OCI-LY3 (cell line): ENCODE measurements around the gene ACYP2.

Source experiments
- H2AFZ ChIP-seq: fragments of 200-600, 300-600 bp; shearing (Covaris generic); 2 replicates; pipeline ENCODE4 v1.6.0; 2014; ENCODE audit warnings: antibody characterized with exemption, low read depth, low read length
- H3K27ac ChIP-seq: fragments of 200-600, 300-600 bp; sonication (generic); 2 replicates; pipeline ENCODE4 v1.5.1; 2014; ENCODE audit warnings: mild to moderate bottlenecking, low read length, moderate library complexity, mixed read lengths
- H3K27me3 ChIP-seq: fragments of 200-600, 300-600 bp; sonication (generic); 2 replicates; pipeline ENCODE4 v1.6.1; 2014; ENCODE audit warnings: low read depth, low read length, mixed read lengths
- H3K36me3 ChIP-seq: fragments of 200-600, 300-600 bp; sonication (generic); replicated peaks from 2 replicates; pipeline ENCODE3; 2014; ENCODE audit warnings: low read depth, low read length, mixed read lengths
- H3K4me1 ChIP-seq: fragments of 300-600, 200-600 bp; sonication (generic); 2 replicates; pipeline ENCODE4 v1.6.1; 2014; ENCODE audit warnings: low read length, mixed read lengths
- H3K4me2 ChIP-seq: fragments of 200-600, 300-600 bp; sonication (generic); 2 replicates; pipeline ENCODE4 v1.6.1; 2014; ENCODE audit warnings: low read length, mixed read lengths
- H3K4me3 ChIP-seq: fragments of 300-600, 200-600 bp; sonication (generic); 2 replicates; pipeline ENCODE4 v1.5.1; 2014; ENCODE audit warnings: antibody characterized with exemption, mild to moderate bottlenecking, low read length, moderate library complexity
- H3K79me2 ChIP-seq: fragments of 300-600, 200-600 bp; shearing (Covaris generic); 2 replicates; pipeline ENCODE4 v1.6.1; 2014; ENCODE audit warnings: mild to moderate bottlenecking, low read length, mixed read lengths
- H3K9ac ChIP-seq: fragments of 300-600, 200-600 bp; shearing (Covaris generic); 2 replicates; pipeline ENCODE4 v1.6.0; 2014; ENCODE audit warnings: mild to moderate bottlenecking, low read length, moderate library complexity
- H3K9me3 ChIP-seq: fragments of 200-600, 300-600 bp; shearing (Covaris generic); 2 replicates; pipeline ENCODE4 v1.6.1; 2014; ENCODE audit warnings: low read length, mixed read lengths; ENCODE audit not compliant: insufficient read depth
- H4K20me1 ChIP-seq: fragments of 200-600, 300-600 bp; sonication (generic); 2 replicates; pipeline ENCODE4 v1.6.1; 2016; ENCODE audit warnings: low read length, mixed read lengths; ENCODE audit not compliant: insufficient read depth
- EZH2phosphoT487 ChIP-seq: fragments of 200-600 bp; shearing (Covaris generic); IDR thresholded peaks from 2 replicates; pipeline ENCODE4 v1.6.1; 2018; ENCODE audit warnings: antibody characterized with exemption, mixed run types, low read depth
- TF ChIP-seq, protein P1 (sequence below): fragments of 200-600, 300-600 bp; sonication (generic); IDR thresholded peaks from 2 replicates; pipeline ENCODE4 v1.5.1; 2014; ENCODE audit warnings: antibody characterized with exemption, low read length, low read depth

The ACYP2 gene

DNA sequence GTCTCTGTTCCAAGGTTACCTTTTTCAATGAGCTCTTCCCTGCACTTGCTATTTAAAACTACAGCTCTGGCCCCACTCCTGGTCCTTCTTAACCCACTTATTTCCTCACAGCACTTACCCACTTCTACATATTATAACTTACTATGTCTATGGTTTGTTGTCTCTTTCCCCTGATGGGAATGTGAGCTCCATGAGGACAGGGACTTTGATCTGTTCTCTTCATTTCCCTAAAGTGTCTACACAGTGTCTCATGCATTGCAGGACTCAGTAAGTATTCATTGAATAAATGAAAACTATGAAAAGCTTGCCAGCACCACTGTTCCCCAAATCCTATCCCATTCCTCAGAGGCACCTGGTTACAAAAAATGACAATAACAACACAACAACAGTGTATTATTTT lies 18.3 kb upstream of the ACYP2 start:
- 0 out of 2 replicates have a peak overlapping the region, but pooled peaks have one; percentile 8 for H3K27ac ChIP-seq
- H3K4me2 ChIP-seq: no peak overlapping the region
- TF ChIP-seq EZH2phosphoT487: no peak
- TF ChIP-seq, protein P1, sequence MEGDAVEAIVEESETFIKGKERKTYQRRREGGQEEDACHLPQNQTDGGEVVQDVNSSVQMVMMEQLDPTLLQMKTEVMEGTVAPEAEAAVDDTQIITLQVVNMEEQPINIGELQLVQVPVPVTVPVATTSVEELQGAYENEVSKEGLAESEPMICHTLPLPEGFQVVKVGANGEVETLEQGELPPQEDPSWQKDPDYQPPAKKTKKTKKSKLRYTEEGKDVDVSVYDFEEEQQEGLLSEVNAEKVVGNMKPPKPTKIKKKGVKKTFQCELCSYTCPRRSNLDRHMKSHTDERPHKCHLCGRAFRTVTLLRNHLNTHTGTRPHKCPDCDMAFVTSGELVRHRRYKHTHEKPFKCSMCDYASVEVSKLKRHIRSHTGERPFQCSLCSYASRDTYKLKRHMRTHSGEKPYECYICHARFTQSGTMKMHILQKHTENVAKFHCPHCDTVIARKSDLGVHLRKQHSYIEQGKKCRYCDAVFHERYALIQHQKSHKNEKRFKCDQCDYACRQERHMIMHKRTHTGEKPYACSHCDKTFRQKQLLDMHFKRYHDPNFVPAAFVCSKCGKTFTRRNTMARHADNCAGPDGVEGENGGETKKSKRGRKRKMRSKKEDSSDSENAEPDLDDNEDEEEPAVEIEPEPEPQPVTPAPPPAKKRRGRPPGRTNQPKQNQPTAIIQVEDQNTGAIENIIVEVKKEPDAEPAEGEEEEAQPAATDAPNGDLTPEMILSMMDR: no peak
- no peak overlapping the region for H2AFZ ChIP-seq
- no peaks in the 10 kb centered on the region for H4K20me1 ChIP-seq
- no peaks in the 10 kb centered on the region for H3K27me3 ChIP-seq
- H3K79me2 ChIP-seq: no peaks in the 10 kb centered on the region
- peaks cover 66% of the 10 kb centered on the region for H3K4me1 ChIP-seq
- H3K36me3 ChIP-seq: peaks cover 3% of the 10 kb centered on the region
- H3K9ac ChIP-seq: no peak overlapping the region
- no peak overlapping the region for H3K4me3 ChIP-seq
- H3K9me3 ChIP-seq: peaks cover 22% of the 10 kb centered on the region

DNA sequence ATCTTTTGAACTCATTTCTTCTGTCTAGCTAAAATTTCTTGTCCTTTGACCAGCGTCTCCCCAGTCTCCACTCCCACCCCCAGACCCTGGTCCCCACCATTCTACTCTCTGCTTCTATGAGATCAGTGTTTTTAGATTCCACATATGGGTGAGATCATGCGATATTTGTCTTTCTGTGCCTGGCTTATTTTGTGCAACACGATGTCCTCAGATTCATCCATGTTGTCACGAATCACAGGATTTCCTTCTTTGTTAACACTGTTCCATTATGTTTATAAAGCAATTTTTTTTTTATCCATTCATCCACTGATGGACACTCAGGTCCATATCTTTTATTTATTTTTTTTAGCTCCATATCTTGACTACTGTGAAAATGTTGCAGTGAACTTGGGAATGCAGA lies 16.0 kb upstream of the ACYP2 start:
- Histone ChIP-seq H3K9me3 (peaks cover 19% of the 10 kb centered on the region), H3K9ac (no peak overlapping the region), H3K4me3 (peak overlapping the region; percentile 17), H3K27me3 (no peaks in the 10 kb centered on the region), H3K4me1 (peaks cover 67% of the 10 kb centered on the region), H2AFZ (no peak overlapping the region), H3K36me3 (no peaks in the 10 kb centered on the region), H3K27ac (peak overlapping the region; percentile 77), H3K79me2 (no peaks in the 10 kb centered on the region), H4K20me1 (no peaks in the 10 kb centered on the region), H3K4me2 (peak overlapping the region; percentile 51)
- no peak for TF ChIP-seq EZH2phosphoT487
- TF ChIP-seq, protein P1: no peak

DNA sequence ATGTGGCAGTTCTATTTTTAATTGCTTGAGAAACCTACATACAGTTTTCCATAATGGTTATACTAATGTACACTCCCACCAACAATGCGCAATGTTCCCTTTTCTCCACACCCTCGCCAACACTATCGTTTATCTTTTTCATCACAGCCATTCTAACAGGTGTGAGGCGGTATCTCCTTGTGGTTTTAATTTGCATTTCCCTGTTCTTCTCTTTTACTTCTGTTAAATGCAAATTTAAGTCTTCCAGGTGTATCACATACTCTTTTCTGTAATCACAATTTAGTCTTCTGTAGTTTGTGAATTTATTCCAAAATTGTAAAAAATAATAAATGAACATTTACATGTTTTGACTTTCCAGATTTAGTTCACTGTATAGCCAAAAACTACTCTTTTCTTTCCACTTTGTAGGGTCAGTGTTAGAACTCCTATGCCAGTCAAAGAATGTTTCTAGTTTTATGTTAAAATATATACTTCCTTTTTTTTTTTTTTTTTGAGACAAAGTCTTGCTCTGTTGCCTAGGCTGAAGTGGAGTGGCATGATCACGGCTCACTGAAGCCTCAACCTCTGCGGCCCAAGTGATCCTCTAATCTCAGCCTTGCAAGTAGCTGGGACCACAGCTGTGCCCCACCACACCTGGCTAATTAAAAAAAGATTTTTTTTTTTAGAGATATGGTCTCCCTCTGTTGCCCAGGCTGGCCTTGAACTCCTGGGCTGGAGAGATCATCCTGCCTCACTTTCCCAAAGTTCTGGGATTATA lies 15.4 kb upstream of the ACYP2 start:
- peak overlapping the region; percentile 17 for H3K4me3 ChIP-seq
- H3K27me3 ChIP-seq: no peaks in the 10 kb centered on the region
- peaks cover 67% of the 10 kb centered on the region for H3K4me1 ChIP-seq
- no peaks in the 10 kb centered on the region for H3K79me2 ChIP-seq
- peak overlapping the region; percentile 51 for H3K4me2 ChIP-seq
- peak overlapping the region; percentile 36; the same call in 1 of the 2 replicates for H3K9ac ChIP-seq
- peaks cover 19% of the 10 kb centered on the region for H3K9me3 ChIP-seq
- no peak overlapping the region for H2AFZ ChIP-seq
- no peak for TF ChIP-seq EZH2phosphoT487
- TF ChIP-seq, protein P1: no peak
- H3K36me3 ChIP-seq: no peaks in the 10 kb centered on the region
- peak overlapping the region; percentile 77 for H3K27ac ChIP-seq
- H4K20me1 ChIP-seq: no peaks in the 10 kb centered on the region

GRCh38 chr2:54100772-54101171 lies 14.6 kb upstream of the ACYP2 start:
- peak overlapping the region; percentile 17 for H3K4me3 ChIP-seq
- peak overlapping the region; percentile 55 for H2AFZ ChIP-seq
- peak overlapping the region; percentile 77 for H3K27ac ChIP-seq
- peaks cover 67% of the 10 kb centered on the region for H3K4me1 ChIP-seq
- peak overlapping the region; percentile 36; the same call in 1 of the 2 replicates for H3K9ac ChIP-seq
- no peak for TF ChIP-seq EZH2phosphoT487
- TF ChIP-seq, protein P1: no peak
- H3K4me2 ChIP-seq: peak overlapping the region; percentile 51
- H3K79me2 ChIP-seq: no peaks in the 10 kb centered on the region
- H3K27me3 ChIP-seq: no peaks in the 10 kb centered on the region
- H4K20me1 ChIP-seq: no peaks in the 10 kb centered on the region
- no peaks in the 10 kb centered on the region for H3K36me3 ChIP-seq
- H3K9me3 ChIP-seq: peaks cover 19% of the 10 kb centered on the region
